Naive thymus-derived CD8-positive, alpha-beta T cell (primary cell): ENCODE results near the gene SPEG. TPM values are rescaled to one million over a fixed set of nuclear protein-coding genes. Genes with fewer than 3 reads are reported as not detected.

Experiments
- ATAC-seq, 2 donors: fragments of 150-1000 bp; cut with Tn5 transposase in 1 of 2; sonication (Bioruptor Pico), chemical (Tn5 transposase) in 1 of 2; 1 replicate in 1 of 2; 2 replicates in 1 of 2; pipeline ENCODE4 v1.10.0; 2021; ENCODE audit warnings: mild to moderate bottlenecking in 2 of 2, moderate library complexity in 2 of 2
- POLR2A ChIA-PET: fragments of 350-600 bp; sonication (Branson Sonifier 250); formaldehyde crosslinking; loops from one replicate; lab custom pipeline; 2021; ENCODE audit warnings: antibody characterized with exemption; lab: Charles Lee
- DNase-seq, 10 donors: peaks; one replicate each; pipeline versions ENCODE4 v3.0.0 to v3.0.0-alpha.2; 2020 to 2022
- H3K27ac Mint-ChIP-seq, 10 donors: one replicate each; pipeline ENCODE4 v1.8.0; 2020 to 2022; ENCODE audit warnings: mild to moderate bottlenecking in 10 of 10, mixed read lengths in 10 of 10, moderate library complexity in 4 of 10, inconsistent platforms in 1 of 10
- H3K27me3 Mint-ChIP-seq, 5 donors: one replicate each; pipeline ENCODE4 v1.8.0; 2021 to 2022; ENCODE audit warnings: mixed read lengths in 5 of 5
- H3K36me3 Mint-ChIP-seq, 3 donors: one replicate each; pipeline ENCODE4 v1.8.0; 2020 to 2022; ENCODE audit warnings: mixed read lengths in 3 of 3, mild to moderate bottlenecking in 2 of 3, inconsistent platforms in 1 of 3
- H3K4me1 Mint-ChIP-seq, 4 donors: one replicate each; pipeline ENCODE4 v1.8.0; 2021 to 2022; ENCODE audit warnings: mixed read lengths in 4 of 4
- H3K4me3 Mint-ChIP-seq, 10 donors: one replicate each; pipeline ENCODE4 v1.8.0; 2020 to 2022; ENCODE audit warnings: mild to moderate bottlenecking in 10 of 10, mixed read lengths in 10 of 10, moderate library complexity in 6 of 10, inconsistent platforms in 1 of 10
- H3K9me3 Mint-ChIP-seq, 9 donors: one replicate each; pipeline ENCODE4 v1.8.0; 2020 to 2022; ENCODE audit warnings: mixed read lengths in 9 of 9, mild to moderate bottlenecking in 3 of 9, inconsistent platforms in 1 of 9, moderate library complexity in 1 of 9
- polyA plus RNA-seq, 3 donors: library from polyadenylated mRNA; unstranded; fragments of 300-500 nt; fragmentation: Illumina TruSeq; gene quantifications; one replicate each; pipeline ENCODE4 v1.2.3, GENCODE V29; 2021
- total RNA-seq, 8 experiments: library from RNA in 2 of 8; stranded (reverse) in 2 of 8; gene quantifications; one replicate each; pipeline ENCODE4 v1.2.3 and lab custom pipeline; 2021 to 2026

Gene SPEG
- total and polyA plus RNA-seq, 5 experiments from 2014 or later, result 1.6 to 22.5 (median 3.0) TPM

DNA sequence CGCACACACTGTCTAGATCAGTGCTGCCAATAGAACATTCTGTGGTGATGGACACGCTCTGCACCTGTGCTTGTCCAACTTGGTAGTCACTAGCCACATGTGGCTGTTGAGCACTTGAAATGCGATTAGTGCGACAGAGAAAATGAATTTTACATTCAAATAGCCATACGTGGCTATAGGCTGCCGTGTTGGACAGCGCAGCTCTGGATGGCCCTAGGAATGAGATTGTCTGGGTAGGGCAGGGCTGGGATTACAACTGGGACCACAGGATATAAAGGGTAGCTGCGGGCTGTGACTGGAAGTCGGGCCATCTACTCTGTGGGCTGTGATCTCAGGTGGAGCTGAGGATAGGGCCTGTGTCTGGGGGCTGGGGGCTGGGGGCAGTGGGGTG lies 84.9 kb downstream of the SPEG start:
- H3K9me3 Mint-ChIP-seq, result peaks cover 0 to 2% (median 0%) of the 10 kb centered on the region in 9 donors
- peaks cover 13 to 22% (median 19%) of the 10 kb centered on the region in 4 donors for H3K4me1 Mint-ChIP-seq
- H3K4me3 Mint-ChIP-seq, result no peak overlapping the region
- peaks cover 46 to 97% (median 73%) of the 10 kb centered on the region in 5 donors for H3K27me3 Mint-ChIP-seq
- ATAC-seq (no peak), DNase-seq (no peak)
- H3K36me3 Mint-ChIP-seq, result peaks cover 0 to 2% (median 0%) of the 10 kb centered on the region in 3 donors
- no peak overlapping the region for H3K27ac Mint-ChIP-seq
- POLR2A ChIA-PET, result no interaction called here

GRCh38 chr2:219520079-219520478 lies 85.4 kb downstream of the SPEG start:
- H3K9me3 Mint-ChIP-seq, result peaks cover 0 to 2% (median 0%) of the 10 kb centered on the region in 9 donors
- DNase-seq (no peak), ATAC-seq (no peak)
- H3K27ac Mint-ChIP-seq, result peak overlapping the region in 1 of 10 donors; percentile 40
- H3K4me3 Mint-ChIP-seq, result no peak overlapping the region
- peaks cover 45 to 97% (median 73%) of the 10 kb centered on the region in 5 donors for H3K27me3 Mint-ChIP-seq
- POLR2A ChIA-PET, result interaction anchor here (1.2 kb wide), 1 partner anchor 12 kb away, joined by 3 read pairs; no protein-coding TSS in a partner anchor
- H3K4me1 Mint-ChIP-seq, result peaks cover 13 to 21% (median 19%) of the 10 kb centered on the region in 4 donors
- peaks cover 0 to 2% (median 0%) of the 10 kb centered on the region in 3 donors for H3K36me3 Mint-ChIP-seq

DNA sequence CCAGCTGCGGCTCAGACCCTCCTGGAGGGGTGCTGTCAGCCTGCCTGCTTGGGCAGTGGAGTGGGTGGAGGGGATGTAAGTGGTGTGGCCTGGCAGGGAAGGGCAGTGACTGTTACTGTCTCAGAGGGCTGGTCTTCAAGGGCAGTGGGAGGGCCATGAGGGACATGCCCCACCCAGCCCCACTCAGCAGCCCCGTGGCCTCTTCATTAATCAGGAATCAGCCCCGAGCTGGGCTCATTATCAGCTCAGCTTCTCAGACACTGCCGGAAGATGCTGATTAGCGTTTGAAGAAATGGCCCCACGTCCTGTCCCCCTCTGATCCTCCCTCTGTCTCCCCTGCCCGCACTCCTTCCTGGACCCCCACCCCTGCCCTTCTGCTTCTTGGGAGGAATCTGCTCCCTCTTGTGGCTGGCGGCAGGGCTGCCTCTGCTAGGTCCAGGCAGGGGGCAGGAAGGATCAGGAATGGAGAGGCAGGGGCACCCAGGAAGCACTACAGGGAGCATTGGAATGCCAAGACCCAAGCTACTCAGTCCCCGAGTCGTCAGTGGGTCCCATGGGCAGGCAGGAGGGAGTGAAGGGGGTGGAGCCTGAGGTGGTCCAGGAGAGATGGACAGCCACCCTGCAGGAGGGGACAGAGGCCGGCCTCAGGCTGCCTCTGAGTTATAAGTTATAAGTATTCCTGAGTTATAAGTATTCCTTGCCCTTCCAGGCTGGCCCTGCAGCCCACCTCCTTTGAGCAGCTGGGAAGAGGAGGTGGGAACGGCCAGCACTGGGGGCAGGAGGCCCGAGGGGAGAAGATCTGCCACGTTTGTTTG lies 86.6 kb downstream of the SPEG start:
- H3K4me1 Mint-ChIP-seq, result peaks cover 13 to 21% (median 17%) of the 10 kb centered on the region in 4 donors

GRCh38 chr2:219522111-219523030 lies 87.7 kb downstream of the SPEG start:
- ATAC-seq, result peak in 1 of 2 donors; percentile 68
- H3K27me3 Mint-ChIP-seq, result peaks cover 50 to 97% (median 73%) of the 10 kb centered on the region in 5 donors
- peak overlapping the region in 9 of 10 donors; percentile 19 to 72 (median 59) for H3K4me3 Mint-ChIP-seq
- H3K9me3 Mint-ChIP-seq, result peaks cover 0 to 2% (median 0%) of the 10 kb centered on the region in 9 donors
- H3K4me1 Mint-ChIP-seq, result peaks cover 13 to 21% (median 17%) of the 10 kb centered on the region in 4 donors
- H3K27ac Mint-ChIP-seq, result no peak overlapping the region
- POLR2A ChIA-PET, result no interaction called here
- no peak for DNase-seq
- H3K36me3 Mint-ChIP-seq, result peaks cover 0 to 5% (median 0%) of the 10 kb centered on the region in 3 donors

More for the DNA sequence above, 86.6 kb downstream of the SPEG start:
- DNase-seq (no peak), ATAC-seq (peak; percentile 49 to 51)
- peaks cover 0 to 2% (median 0%) of the 10 kb centered on the region in 9 donors for H3K9me3 Mint-ChIP-seq
- peak overlapping the region in 8 of 10 donors; percentile 15 to 75 (median 63) for H3K4me3 Mint-ChIP-seq
- H3K27me3 Mint-ChIP-seq, result peaks cover 48 to 97% (median 73%) of the 10 kb centered on the region in 5 donors
- POLR2A ChIA-PET, result interaction anchor here (1.2 kb wide), 1 partner anchor 13 kb away, joined by 3 read pairs; no protein-coding TSS in a partner anchor
- H3K36me3 Mint-ChIP-seq, result peaks cover 0 to 5% (median 0%) of the 10 kb centered on the region in 3 donors
- peak overlapping the region in 2 of 10 donors; percentile 13 to 50 for H3K27ac Mint-ChIP-seq

DNA sequence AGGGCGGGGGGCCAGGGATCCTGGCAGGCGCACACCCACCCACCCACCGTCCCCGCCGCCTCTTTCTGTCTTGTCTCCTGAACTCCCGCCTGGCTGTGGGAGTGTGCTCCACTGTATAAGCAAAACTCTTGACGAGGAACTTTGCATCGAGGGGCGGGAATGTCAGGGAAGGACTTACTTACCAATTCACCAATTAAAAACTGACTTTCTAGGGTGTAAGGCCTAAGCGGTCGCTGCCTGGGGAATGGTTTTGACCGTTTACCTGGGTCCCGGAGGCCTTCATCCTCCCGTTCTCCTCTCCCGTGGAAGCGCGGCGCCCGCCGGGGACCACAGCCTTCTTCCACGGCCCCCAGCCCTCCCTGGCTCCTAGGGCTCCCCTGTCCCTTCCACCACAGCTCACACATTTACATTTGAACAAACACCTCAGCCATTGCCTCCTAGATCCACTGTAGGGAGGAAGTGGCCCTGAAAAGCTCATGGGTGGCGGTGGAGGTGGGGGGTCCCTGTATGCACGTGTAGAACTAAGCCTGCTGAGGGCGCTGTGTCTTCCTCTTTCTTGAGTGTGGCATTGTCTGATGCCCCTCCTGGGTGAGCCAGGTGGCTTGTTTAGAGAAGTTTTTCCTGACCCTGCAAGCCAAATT lies 88.5 kb downstream of the SPEG start:
- peaks cover 0 to 2% (median 0%) of the 10 kb centered on the region in 9 donors for H3K9me3 Mint-ChIP-seq
- H3K27me3 Mint-ChIP-seq, result peaks cover 52 to 97% (median 69%) of the 10 kb centered on the region in 5 donors
- peak overlapping the region in 2 of 10 donors; percentile 37 to 58 for H3K27ac Mint-ChIP-seq
- ATAC-seq (peak in 1 of 2 donors; percentile 63), DNase-seq (no peak)
- POLR2A ChIA-PET, result no interaction called here
- peak overlapping the region in 9 of 10 donors; percentile 24 to 66 (median 57) for H3K4me3 Mint-ChIP-seq
- peaks cover 0 to 5% (median 0%) of the 10 kb centered on the region in 3 donors for H3K36me3 Mint-ChIP-seq
- peaks cover 13 to 21% (median 17%) of the 10 kb centered on the region in 4 donors for H3K4me1 Mint-ChIP-seq

DNA sequence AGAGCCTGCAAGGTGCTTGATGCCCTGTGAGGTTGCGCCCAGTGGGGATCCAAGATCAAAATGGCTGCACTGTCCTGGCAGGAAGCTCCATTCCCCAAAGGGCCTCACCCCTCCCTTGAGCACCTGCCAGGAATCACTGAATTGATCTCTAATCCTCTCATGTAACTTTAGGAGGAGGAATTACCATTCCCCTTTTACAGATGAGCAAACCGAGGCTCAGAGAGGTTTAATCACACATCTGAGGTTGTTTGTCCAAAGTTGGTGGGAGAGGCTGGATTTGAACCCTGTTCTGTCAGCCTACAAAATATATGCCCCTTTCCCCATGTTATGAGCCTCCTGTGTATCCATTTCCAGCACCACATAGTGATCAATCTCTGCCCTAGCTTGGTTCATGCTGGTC lies 90.2 kb downstream of the SPEG start:
- Mint-ChIP-seq H3K27me3 (peaks cover 53 to 97% (median 71%) of the 10 kb centered on the region in 5 donors), H3K36me3 (peaks cover 0 to 5% (median 0%) of the 10 kb centered on the region in 3 donors), H3K9me3 (peaks cover 0 to 2% (median 0%) of the 10 kb centered on the region in 9 donors), H3K4me1 (peaks cover 13 to 22% (median 17%) of the 10 kb centered on the region in 4 donors), H3K4me3 (no peak overlapping the region), H3K27ac (no peak overlapping the region)
- ATAC-seq (no peak), DNase-seq (no peak)
- POLR2A ChIA-PET, result interaction anchor here (0.6 kb wide), 1 partner anchor 78 kb away, joined by 3 read pairs; no protein-coding TSS in a partner anchor

GRCh38 chr2:219525533-219526232 lies 91.0 kb downstream of the SPEG start:
- H3K4me3 Mint-ChIP-seq, result no peak overlapping the region
- ATAC-seq, result no peak

DNA sequence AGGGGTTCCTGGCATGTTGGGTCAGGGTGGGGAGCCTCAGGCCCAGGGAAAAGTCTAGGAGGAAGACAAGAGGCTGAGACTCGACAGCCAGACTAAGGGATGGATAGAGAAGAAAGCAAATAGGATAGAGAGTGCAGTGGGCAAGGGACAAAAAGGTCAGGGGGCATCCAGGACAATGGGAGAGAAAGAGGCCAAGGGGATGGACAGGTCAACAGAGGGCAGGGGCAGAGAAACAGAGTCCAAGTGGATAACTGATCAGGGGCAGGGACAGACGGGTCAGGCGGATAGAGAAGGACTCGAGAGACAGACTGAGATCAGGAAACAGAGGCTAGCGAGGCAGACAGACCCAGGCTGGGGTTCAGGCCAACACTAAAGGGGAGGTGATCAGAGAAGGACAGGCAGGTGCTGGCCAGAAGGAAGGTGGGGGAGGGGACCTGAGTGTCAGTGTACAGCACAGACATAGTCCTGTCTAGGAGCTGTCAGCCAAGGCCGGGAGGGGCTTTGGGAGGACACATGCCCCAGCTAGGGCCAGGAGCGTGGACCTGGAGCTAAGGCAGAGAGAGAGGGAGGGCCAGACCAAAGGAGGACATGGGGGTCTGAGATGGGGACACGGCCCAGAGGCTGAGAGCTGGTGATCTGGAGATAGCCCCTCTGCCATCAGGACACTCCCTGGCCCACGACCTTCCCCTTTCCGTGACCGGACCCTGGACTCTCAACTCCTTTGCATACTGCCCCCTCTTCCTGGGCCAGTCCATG lies 91.9 kb downstream of the SPEG start:
- DNase-seq, result no peak
- POLR2A ChIA-PET, result no interaction called here
- peaks cover 0 to 2% (median 0%) of the 10 kb centered on the region in 9 donors for H3K9me3 Mint-ChIP-seq
- peaks cover 0 to 5% (median 0%) of the 10 kb centered on the region in 3 donors for H3K36me3 Mint-ChIP-seq
- peaks cover 13 to 24% (median 16%) of the 10 kb centered on the region in 4 donors for H3K4me1 Mint-ChIP-seq
- ATAC-seq, result no peak
- no peak overlapping the region for H3K4me3 Mint-ChIP-seq
- H3K27me3 Mint-ChIP-seq, result peaks cover 59 to 97% (median 76%) of the 10 kb centered on the region in 5 donors
- no peak overlapping the region for H3K27ac Mint-ChIP-seq

More at GRCh38 chr2:219525533-219526232, 91.0 kb downstream of the SPEG start:
- DNase-seq, result no peak
- Mint-ChIP-seq H3K4me1 (peaks cover 13 to 29% (median 20%) of the 10 kb centered on the region in 4 donors), H3K27ac (no peak overlapping the region), H3K27me3 (peaks cover 55 to 97% (median 73%) of the 10 kb centered on the region in 5 donors), H3K36me3 (peaks cover 0 to 5% (median 0%) of the 10 kb centered on the region in 3 donors), H3K9me3 (peaks cover 0 to 2% (median 0%) of the 10 kb centered on the region in 9 donors)
- POLR2A ChIA-PET, result no interaction called here

DNA sequence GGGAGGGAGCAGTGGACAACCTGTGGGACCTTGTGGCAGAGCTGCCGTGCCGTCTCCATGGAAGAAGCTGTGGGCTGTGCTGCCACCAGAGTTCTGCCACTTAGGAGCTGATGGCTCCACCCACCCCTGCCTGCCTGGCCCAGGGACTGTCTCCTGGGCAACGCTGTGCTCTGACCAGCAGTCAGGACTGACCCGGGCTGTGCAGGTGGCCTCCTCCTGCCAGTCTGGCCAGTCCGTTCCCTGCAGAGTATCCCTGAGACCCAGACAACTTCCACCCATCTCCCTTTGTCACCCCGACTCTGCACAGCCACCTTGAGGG lies 92.4 kb downstream of the SPEG start:
- Mint-ChIP-seq H3K27me3 (peaks cover 54 to 95% (median 74%) of the 10 kb centered on the region in 5 donors), H3K9me3 (no peaks in the 10 kb centered on the region), H3K36me3 (peaks cover 0 to 3% (median 0%) of the 10 kb centered on the region in 3 donors), H3K27ac (no peak overlapping the region), H3K4me1 (peaks cover 8 to 19% (median 11%) of the 10 kb centered on the region in 4 donors), H3K4me3 (no peak overlapping the region)
- POLR2A ChIA-PET, result no interaction called here
- no peak for DNase-seq
- ATAC-seq, result no peak

DNA sequence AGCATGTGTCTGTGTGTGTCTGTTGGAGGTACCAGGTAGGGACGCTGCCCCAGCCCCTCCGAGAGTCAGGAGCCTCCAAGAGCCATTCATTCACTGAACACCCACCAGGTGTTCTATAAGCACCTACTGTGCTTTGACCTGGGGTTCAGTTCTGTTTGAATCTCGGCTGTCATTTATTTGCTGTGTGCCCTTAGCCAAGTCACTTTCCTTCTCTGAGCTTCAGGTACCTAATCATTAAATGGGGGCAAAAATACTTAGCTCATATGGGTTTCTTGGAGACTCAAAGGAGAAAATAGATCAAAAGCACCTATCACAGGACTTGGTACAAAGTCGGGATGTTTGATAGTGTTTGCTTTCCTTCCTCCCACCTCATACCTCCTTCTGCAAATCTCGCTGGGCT lies 92.8 kb downstream of the SPEG start:
- Mint-ChIP-seq H3K9me3 (no peaks in the 10 kb centered on the region), H3K4me1 (peaks cover 7 to 16% (median 10%) of the 10 kb centered on the region in 4 donors), H3K27me3 (peaks cover 54 to 95% (median 72%) of the 10 kb centered on the region in 5 donors), H3K4me3 (no peak overlapping the region), H3K27ac (no peak overlapping the region), H3K36me3 (peaks cover 0 to 3% (median 0%) of the 10 kb centered on the region in 3 donors)
- ATAC-seq (no peak), DNase-seq (no peak)
- POLR2A ChIA-PET, result no interaction called here
